ENCODE measurements around the gene PPL. TPM values are rescaled to one million over a fixed set of nuclear protein-coding genes. Genes with fewer than 3 reads are reported as not detected.

Gene PPL
- total and polyA plus RNA-seq, 2 of the 13 experiments (the other 11 are each of a cell fraction or from before 2014, with no cell fraction given): 5.7 to 6.6 TPM

GRCh38 chr16:4957420-4957719 lies 20.4 kb upstream of the PPL start (continued):
- TF ChIP-seq ZBTB42 (CRISPR knock-in tag; IDR thresholded peaks at IDR 0.05) (no peak), ZNF547 (CRISPR knock-in tag; IDR thresholded peaks at IDR 0.05) (0 out of 2 replicates have a peak, but pooled peaks have one; percentile 56), NFYB (CRISPR knock-in tag; IDR thresholded peaks at IDR 0.05) (no peak), ZNF432 (CRISPR knock-in tag; IDR thresholded peaks at IDR 0.05; ENCODE audit: borderline replicate concordance) (no peak), MTERF4 (CRISPR knock-in tag; IDR thresholded peaks at IDR 0.05) (peak; percentile 80; the same call in 1 of the 2 replicates), ZNF570 (CRISPR knock-in tag; IDR thresholded peaks at IDR 0.05; ENCODE audit: borderline replicate concordance) (no peak), NFE2L1 (CRISPR knock-in tag; IDR thresholded peaks at IDR 0.05; ENCODE audit: borderline replicate concordance) (no peak), ZNF275 (CRISPR knock-in tag; IDR thresholded peaks at IDR 0.05; ENCODE audit: borderline replicate concordance) (no peak), ZNF350 (CRISPR knock-in tag; IDR thresholded peaks at IDR 0.05; ENCODE audit: borderline replicate concordance, low read depth) (0 out of 2 replicates have a peak, but pooled peaks have one; percentile 34), ZNF709 (CRISPR knock-in tag; IDR thresholded peaks at IDR 0.05) (0 out of 2 replicates have a peak, but pooled peaks have one; percentile 65), ZNF317 (CRISPR knock-in tag; IDR thresholded peaks at IDR 0.05) (peak; percentile 47; the same call in 1 of the 2 replicates), KDM6A (CRISPR knock-in tag; IDR thresholded peaks at IDR 0.05; ENCODE audit: low read depth) (no peak), ZNF552 (CRISPR knock-in tag; IDR thresholded peaks at IDR 0.05; ENCODE audit: borderline replicate concordance) (0 out of 2 replicates have a peak, but pooled peaks have one; percentile 18), SRY (CRISPR knock-in tag; IDR thresholded peaks at IDR 0.05) (0 out of 2 replicates have a peak, but pooled peaks have one; percentile 40), ZNF687 (CRISPR knock-in tag; IDR thresholded peaks at IDR 0.05) (no peak), RORA (CRISPR knock-in tag; IDR thresholded peaks at IDR 0.05) (no peak), HOXA5 (CRISPR knock-in tag; IDR thresholded peaks at IDR 0.05) (no peak), NR2F6 (IDR thresholded peaks at IDR 0.05) (no peak), NR2F6 (CRISPR knock-in tag; IDR thresholded peaks at IDR 0.05) (no peak), ARNTL (CRISPR knock-in tag; IDR thresholded peaks at IDR 0.05) (0 out of 2 replicates have a peak, but pooled peaks have one; percentile 62), ZNF18 (CRISPR knock-in tag; IDR thresholded peaks at IDR 0.05; ENCODE audit: insufficient replicate concordance) (peak; percentile 69)

All from HepG2 (cell line).